HepG2 (cell line): ENCODE results near the gene CTSA. TPM values are rescaled to one million over a fixed set of nuclear protein-coding genes. Genes with fewer than 3 reads are reported as not detected.

Experiments used
- GTF3A ChIP-seq: sonication (generic); formaldehyde crosslinking; conservative IDR thresholded peaks from 2 replicates; pipeline ENCODE4 v1.4.0; 2020; ENCODE audit warnings: mild to moderate bottlenecking, missing genetic modification reagents
- KDM2A ChIP-seq: sonication (generic); formaldehyde crosslinking; IDR thresholded peaks from 2 replicates; pipeline ENCODE4 v1.4.0; 2020; ENCODE audit warnings: low read depth, missing genetic modification reagents, borderline replicate concordance
- MED8 ChIP-seq: sonication (generic); formaldehyde crosslinking; IDR thresholded peaks from 2 replicates; pipeline ENCODE4 v1.8.1; 2023; ENCODE audit warnings: mild to moderate bottlenecking, missing genetic modification reagents; ENCODE audit not compliant: insufficient replicate concordance
- PAWR ChIP-seq: sonication (generic); formaldehyde crosslinking; IDR thresholded peaks from 2 replicates; pipeline ENCODE4 v1.4.0; 2020; ENCODE audit warnings: missing genetic modification reagents, mild to moderate bottlenecking, borderline replicate concordance
- SMAD3 ChIP-seq: sonication (generic); formaldehyde crosslinking; IDR thresholded peaks from 2 replicates; pipeline ENCODE4 v1.4.0; 2020; ENCODE audit warnings: missing genetic modification reagents
- ZFYVE20 ChIP-seq: sonication (generic); formaldehyde crosslinking; IDR thresholded peaks from 2 replicates; pipeline ENCODE4 v1.8.0; 2023; ENCODE audit warnings: low read depth, mild to moderate bottlenecking, moderate library complexity, missing genetic modification reagents, borderline replicate concordance
- ZNF660 ChIP-seq: sonication (generic); formaldehyde crosslinking; IDR thresholded peaks from 2 replicates; pipeline ENCODE4 v1.5.1; 2020; ENCODE audit warnings: mild to moderate bottlenecking, low read depth, missing genetic modification reagents, borderline replicate concordance
- ZSCAN21 ChIP-seq: sonication (generic); formaldehyde crosslinking; IDR thresholded peaks from 2 replicates; pipeline ENCODE4 v1.8.0; 2022; ENCODE audit warnings: mild to moderate bottlenecking, missing genetic modification reagents, moderate library complexity, borderline replicate concordance
- polyA plus RNA-seq, 8 experiments: library from polyadenylated mRNA; depleted of rRNA in 3 of 8; stranded (reverse) in 7 of 8; unstranded in 1 of 8; fragments of >200 nt; fragmentation: Illumina TruSeq in 4 of 8; extraction: Trizol in 4 of 8; gene quantifications; 2 replicates each; pipeline versions ENCODE4 v1.2.1 to v1.2.3, GENCODE V29; 2011 to 2016; ENCODE audit warnings: low read depth in 4 of 8, missing spikeins in 1 of 8, mixed read lengths in 1 of 8; ENCODE audit not compliant: insufficient read depth in 1 of 8
- total RNA-seq, 5 experiments: library from RNA; depleted of rRNA; stranded (reverse); fragments of >200 nt; fragmentation: Illumina TruSeq; extraction: Trizol; gene quantifications; 2 replicates each; pipeline ENCODE4 v1.2.3, GENCODE V29; 2016; ENCODE audit warnings: low read depth in 1 of 5
- TF ChIP-seq, protein P1 (sequence below): sonication (generic); formaldehyde crosslinking; IDR thresholded peaks from 2 replicates; pipeline ENCODE4 v1.5.0; 2020; ENCODE audit warnings: missing genetic modification reagents
- TF ChIP-seq, protein P2 (sequence below): sonication (generic); formaldehyde crosslinking; IDR thresholded peaks from 2 replicates; pipeline ENCODE4 v1.4.0; 2020; ENCODE audit warnings: missing genetic modification reagents
- TF ChIP-seq, protein P3 (sequence below): sonication (generic); formaldehyde crosslinking; IDR thresholded peaks from 2 replicates; pipeline ENCODE4 v1.5.0; 2020; ENCODE audit warnings: mild to moderate bottlenecking, missing genetic modification reagents
- TF ChIP-seq, protein P4 (sequence below): sonication (generic); formaldehyde crosslinking; IDR thresholded peaks from 2 replicates; pipeline ENCODE4 v1.4.0; 2020; ENCODE audit warnings: missing genetic modification reagents
- TF ChIP-seq, protein P5 (sequence below): fragments of 450-650 bp; IDR thresholded peaks from 2 replicates; pipeline ENCODE4 v1.6.1; 2017; ENCODE audit warnings: mild to moderate bottlenecking
- TF ChIP-seq, protein P6 (sequence below): sonication (generic); formaldehyde crosslinking; IDR thresholded peaks from 2 replicates; pipeline ENCODE4 v1.5.0; 2020; ENCODE audit warnings: missing genetic modification reagents
- TF ChIP-seq, protein P7 (sequence below): sonication (generic); formaldehyde crosslinking; IDR thresholded peaks from 2 replicates; pipeline ENCODE4 v1.4.0; 2020; ENCODE audit warnings: missing genetic modification reagents
- TF ChIP-seq, protein P8 (sequence below): fragments of 450-650 bp; IDR thresholded peaks from 2 replicates; pipeline ENCODE4 v1.6.1; 2016

Gene CTSA
- total and polyA plus RNA-seq, 2 of the 13 experiments (the other 11 are each of a cell fraction or from before 2014, with no cell fraction given), result 202 to 231 TPM

DNA sequence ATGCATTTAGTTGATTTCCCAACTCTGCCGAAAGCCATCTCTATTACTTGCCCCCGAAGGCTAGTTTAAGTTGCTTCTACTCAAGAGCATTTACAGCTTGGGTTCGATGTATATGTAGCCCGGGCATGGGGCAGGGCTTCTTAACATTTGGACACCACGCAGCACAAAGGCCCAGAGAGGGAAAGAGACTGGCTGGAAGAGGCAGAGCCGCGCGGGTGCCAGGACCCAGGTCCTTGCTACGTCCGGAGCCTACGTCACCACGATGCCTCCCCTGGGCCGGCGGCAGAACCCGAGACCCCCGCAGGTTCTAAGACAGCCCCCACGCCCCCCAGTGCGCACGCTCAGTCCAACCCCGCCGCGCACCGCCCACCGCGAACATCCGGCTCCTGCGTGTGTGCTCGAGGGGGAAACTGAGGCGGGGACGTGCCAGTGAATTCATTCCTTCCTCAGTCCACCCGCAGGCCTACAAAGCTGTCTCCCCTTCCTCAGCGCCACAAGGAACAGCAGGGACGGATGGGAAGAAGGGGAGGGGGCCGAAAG, 43.0 kb downstream of the CTSA start (continued):
- TF ChIP-seq ZSCAN21 (0 out of 2 replicates have a peak, but pooled peaks have one; percentile 53), PAWR (CRISPR knock-in tag) (peak; percentile 98; the same call in 1 of the 2 replicates), ZNF660 (CRISPR knock-in tag) (no peak; the same call in 1 of the 2 replicates), SMAD3 (no peak), MED8 (CRISPR knock-in tag) (no peak), GTF3A (CRISPR knock-in tag) (peak; percentile 73; the same call in 1 of the 2 replicates), ZFYVE20 (CRISPR knock-in tag) (no peak), KDM2A (CRISPR knock-in tag) (0 out of 2 replicates have a peak, but pooled peaks have one; percentile 0)
- TF ChIP-seq, protein P1, sequence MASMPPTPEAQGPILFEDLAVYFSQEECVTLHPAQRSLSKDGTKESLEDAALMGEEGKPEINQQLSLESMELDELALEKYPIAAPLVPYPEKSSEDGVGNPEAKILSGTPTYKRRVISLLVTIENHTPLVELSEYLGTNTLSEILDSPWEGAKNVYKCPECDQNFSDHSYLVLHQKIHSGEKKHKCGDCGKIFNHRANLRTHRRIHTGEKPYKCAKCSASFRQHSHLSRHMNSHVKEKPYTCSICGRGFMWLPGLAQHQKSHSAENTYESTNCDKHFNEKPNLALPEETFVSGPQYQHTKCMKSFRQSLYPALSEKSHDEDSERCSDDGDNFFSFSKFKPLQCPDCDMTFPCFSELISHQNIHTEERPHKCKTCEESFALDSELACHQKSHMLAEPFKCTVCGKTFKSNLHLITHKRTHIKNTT (CRISPR knock-in tag), result no peak
- TF ChIP-seq, protein P2, sequence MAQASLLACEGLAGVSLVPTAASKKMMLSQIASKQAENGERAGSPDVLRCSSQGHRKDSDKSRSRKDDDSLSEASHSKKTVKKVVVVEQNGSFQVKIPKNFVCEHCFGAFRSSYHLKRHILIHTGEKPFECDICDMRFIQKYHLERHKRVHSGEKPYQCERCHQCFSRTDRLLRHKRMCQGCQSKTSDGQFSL (CRISPR knock-in tag), result no peak
- TF ChIP-seq, protein P3, sequence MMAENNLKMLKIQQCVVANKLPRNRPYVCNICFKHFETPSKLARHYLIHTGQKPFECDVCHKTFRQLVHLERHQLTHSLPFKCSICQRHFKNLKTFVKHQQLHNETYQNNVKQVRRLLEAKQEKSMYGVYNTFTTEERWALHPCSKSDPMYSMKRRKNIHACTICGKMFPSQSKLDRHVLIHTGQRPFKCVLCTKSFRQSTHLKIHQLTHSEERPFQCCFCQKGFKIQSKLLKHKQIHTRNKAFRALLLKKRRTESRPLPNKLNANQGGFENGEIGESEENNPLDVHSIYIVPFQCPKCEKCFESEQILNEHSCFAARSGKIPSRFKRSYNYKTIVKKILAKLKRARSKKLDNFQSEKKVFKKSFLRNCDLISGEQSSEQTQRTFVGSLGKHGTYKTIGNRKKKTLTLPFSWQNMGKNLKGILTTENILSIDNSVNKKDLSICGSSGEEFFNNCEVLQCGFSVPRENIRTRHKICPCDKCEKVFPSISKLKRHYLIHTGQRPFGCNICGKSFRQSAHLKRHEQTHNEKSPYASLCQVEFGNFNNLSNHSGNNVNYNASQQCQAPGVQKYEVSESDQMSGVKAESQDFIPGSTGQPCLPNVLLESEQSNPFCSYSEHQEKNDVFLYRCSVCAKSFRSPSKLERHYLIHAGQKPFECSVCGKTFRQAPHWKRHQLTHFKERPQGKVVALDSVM (CRISPR knock-in tag), result peak; percentile 21; the same call in 1 of the 2 replicates
- TF ChIP-seq, protein P4, sequence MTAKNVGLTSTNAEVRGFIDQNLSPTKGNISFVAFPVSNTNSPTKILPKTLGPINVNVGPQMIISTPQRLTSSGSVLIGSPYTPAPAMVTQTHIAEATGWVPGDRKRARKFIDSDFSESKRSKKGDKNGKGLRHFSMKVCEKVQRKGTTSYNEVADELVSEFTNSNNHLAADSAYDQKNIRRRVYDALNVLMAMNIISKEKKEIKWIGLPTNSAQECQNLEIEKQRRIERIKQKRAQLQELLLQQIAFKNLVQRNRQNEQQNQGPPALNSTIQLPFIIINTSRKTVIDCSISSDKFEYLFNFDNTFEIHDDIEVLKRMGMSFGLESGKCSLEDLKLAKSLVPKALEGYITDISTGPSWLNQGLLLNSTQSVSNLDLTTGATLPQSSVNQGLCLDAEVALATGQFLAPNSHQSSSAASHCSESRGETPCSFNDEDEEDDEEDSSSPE (CRISPR knock-in tag), result no peak; the same call in 1 of the 2 replicates
- TF ChIP-seq, protein P5, sequence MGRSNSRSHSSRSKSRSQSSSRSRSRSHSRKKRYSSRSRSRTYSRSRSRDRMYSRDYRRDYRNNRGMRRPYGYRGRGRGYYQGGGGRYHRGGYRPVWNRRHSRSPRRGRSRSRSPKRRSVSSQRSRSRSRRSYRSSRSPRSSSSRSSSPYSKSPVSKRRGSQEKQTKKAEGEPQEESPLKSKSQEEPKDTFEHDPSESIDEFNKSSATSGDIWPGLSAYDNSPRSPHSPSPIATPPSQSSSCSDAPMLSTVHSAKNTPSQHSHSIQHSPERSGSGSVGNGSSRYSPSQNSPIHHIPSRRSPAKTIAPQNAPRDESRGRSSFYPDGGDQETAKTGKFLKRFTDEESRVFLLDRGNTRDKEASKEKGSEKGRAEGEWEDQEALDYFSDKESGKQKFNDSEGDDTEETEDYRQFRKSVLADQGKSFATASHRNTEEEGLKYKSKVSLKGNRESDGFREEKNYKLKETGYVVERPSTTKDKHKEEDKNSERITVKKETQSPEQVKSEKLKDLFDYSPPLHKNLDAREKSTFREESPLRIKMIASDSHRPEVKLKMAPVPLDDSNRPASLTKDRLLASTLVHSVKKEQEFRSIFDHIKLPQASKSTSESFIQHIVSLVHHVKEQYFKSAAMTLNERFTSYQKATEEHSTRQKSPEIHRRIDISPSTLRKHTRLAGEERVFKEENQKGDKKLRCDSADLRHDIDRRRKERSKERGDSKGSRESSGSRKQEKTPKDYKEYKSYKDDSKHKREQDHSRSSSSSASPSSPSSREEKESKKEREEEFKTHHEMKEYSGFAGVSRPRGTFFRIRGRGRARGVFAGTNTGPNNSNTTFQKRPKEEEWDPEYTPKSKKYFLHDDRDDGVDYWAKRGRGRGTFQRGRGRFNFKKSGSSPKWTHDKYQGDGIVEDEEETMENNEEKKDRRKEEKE, result no peak
- TF ChIP-seq, protein P6, sequence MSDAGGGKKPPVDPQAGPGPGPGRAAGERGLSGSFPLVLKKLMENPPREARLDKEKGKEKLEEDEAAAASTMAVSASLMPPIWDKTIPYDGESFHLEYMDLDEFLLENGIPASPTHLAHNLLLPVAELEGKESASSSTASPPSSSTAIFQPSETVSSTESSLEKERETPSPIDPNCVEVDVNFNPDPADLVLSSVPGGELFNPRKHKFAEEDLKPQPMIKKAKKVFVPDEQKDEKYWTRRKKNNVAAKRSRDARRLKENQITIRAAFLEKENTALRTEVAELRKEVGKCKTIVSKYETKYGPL (CRISPR knock-in tag), result no peak
- TF ChIP-seq, protein P7, sequence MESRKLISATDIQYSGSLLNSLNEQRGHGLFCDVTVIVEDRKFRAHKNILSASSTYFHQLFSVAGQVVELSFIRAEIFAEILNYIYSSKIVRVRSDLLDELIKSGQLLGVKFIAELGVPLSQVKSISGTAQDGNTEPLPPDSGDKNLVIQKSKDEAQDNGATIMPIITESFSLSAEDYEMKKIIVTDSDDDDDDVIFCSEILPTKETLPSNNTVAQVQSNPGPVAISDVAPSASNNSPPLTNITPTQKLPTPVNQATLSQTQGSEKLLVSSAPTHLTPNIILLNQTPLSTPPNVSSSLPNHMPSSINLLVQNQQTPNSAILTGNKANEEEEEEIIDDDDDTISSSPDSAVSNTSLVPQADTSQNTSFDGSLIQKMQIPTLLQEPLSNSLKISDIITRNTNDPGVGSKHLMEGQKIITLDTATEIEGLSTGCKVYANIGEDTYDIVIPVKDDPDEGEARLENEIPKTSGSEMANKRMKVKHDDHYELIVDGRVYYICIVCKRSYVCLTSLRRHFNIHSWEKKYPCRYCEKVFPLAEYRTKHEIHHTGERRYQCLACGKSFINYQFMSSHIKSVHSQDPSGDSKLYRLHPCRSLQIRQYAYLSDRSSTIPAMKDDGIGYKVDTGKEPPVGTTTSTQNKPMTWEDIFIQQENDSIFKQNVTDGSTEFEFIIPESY (CRISPR knock-in tag), result no peak
- TF ChIP-seq, protein P8, sequence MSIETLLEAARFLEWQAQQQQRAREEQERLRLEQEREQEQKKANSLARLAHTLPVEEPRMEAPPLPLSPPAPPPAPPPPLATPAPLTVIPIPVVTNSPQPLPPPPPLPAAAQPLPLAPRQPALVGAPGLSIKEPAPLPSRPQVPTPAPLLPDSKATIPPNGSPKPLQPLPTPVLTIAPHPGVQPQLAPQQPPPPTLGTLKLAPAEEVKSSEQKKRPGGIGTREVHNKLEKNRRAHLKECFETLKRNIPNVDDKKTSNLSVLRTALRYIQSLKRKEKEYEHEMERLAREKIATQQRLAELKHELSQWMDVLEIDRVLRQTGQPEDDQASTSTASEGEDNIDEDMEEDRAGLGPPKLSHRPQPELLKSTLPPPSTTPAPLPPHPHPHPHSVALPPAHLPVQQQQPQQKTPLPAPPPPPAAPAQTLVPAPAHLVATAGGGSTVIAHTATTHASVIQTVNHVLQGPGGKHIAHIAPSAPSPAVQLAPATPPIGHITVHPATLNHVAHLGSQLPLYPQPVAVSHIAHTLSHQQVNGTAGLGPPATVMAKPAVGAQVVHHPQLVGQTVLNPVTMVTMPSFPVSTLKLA, result no peak
